HFFc6 (cell line): ENCODE measurements around the gene PRKAG2. TPM values are rescaled to one million over a fixed set of nuclear protein-coding genes. Genes with fewer than 3 reads are reported as not detected.

Experiments used
- DNase-seq: peaks from one replicate; pipeline ENCODE4 v3.0.0-alpha.2; 2018
- H3K27ac Mint-ChIP-seq: 2 replicates; pipeline ENCODE4 v1.8.0; 2020; ENCODE audit warnings: mild to moderate bottlenecking, mixed read lengths
- H3K27me3 Mint-ChIP-seq: 2 replicates; pipeline ENCODE4 v1.8.0; 2021; ENCODE audit warnings: mild to moderate bottlenecking, moderate library complexity, mixed read lengths; ENCODE audit not compliant: insufficient read depth
- H3K36me3 Mint-ChIP-seq: 2 replicates; pipeline ENCODE4 v1.8.0; 2021; ENCODE audit warnings: low read depth, mixed read lengths
- H3K4me1 Mint-ChIP-seq: 2 replicates; pipeline ENCODE4 v1.8.0; 2020; ENCODE audit warnings: low read depth, mixed read lengths
- H3K4me3 Mint-ChIP-seq: 2 replicates; pipeline ENCODE4 v1.8.0; 2020; ENCODE audit warnings: mild to moderate bottlenecking, moderate library complexity, mixed read lengths
- H3K9me3 Mint-ChIP-seq: 2 replicates; pipeline ENCODE4 v1.8.0; 2020; ENCODE audit warnings: mild to moderate bottlenecking, mixed read lengths
- total RNA-seq, 6 experiments: library from RNA; stranded (reverse); fragmentation: NEBNext Ultra II Directional; extraction: Animal tissue kit (Norgen Biotek cat#: 25700); gene quantifications; 2 replicates in 1 of 6; 3 replicates in 5 of 6; pipeline ENCODE4 v1.2.3, GENCODE V29; 2021
- TF ChIP-seq, protein P1 (sequence below): fragments of 200-600 bp; sonication (generic); IDR thresholded peaks from 2 replicates; pipeline ENCODE4 v1.5.0; 2021; ENCODE audit warnings: antibody characterized with exemption, mild to moderate bottlenecking

The PRKAG2 gene
- total RNA-seq, 6 experiments from 2014 or later: 15.1 to 19.2 (median 18.4) TPM

- TF ChIP-seq, protein P1, sequence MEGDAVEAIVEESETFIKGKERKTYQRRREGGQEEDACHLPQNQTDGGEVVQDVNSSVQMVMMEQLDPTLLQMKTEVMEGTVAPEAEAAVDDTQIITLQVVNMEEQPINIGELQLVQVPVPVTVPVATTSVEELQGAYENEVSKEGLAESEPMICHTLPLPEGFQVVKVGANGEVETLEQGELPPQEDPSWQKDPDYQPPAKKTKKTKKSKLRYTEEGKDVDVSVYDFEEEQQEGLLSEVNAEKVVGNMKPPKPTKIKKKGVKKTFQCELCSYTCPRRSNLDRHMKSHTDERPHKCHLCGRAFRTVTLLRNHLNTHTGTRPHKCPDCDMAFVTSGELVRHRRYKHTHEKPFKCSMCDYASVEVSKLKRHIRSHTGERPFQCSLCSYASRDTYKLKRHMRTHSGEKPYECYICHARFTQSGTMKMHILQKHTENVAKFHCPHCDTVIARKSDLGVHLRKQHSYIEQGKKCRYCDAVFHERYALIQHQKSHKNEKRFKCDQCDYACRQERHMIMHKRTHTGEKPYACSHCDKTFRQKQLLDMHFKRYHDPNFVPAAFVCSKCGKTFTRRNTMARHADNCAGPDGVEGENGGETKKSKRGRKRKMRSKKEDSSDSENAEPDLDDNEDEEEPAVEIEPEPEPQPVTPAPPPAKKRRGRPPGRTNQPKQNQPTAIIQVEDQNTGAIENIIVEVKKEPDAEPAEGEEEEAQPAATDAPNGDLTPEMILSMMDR: no peak
- DNase-seq: no peak
- no peaks in the 10 kb centered on the region for H3K9me3 Mint-ChIP-seq
- 0 out of 2 replicates have a peak, but pooled peaks cover 4% of the 10 kb centered on the region for H3K36me3 Mint-ChIP-seq
- H3K4me3 Mint-ChIP-seq: no peak overlapping the region
- H3K4me1 Mint-ChIP-seq: peaks cover 54% of the 10 kb centered on the region
- H3K27ac Mint-ChIP-seq: no peak overlapping the region
- H3K27me3 Mint-ChIP-seq: peaks cover 21% of the 10 kb centered on the region
Measured at GRCh38 chr7:151758622-151759540, 118.0 kb downstream of the PRKAG2 start.

DNA sequence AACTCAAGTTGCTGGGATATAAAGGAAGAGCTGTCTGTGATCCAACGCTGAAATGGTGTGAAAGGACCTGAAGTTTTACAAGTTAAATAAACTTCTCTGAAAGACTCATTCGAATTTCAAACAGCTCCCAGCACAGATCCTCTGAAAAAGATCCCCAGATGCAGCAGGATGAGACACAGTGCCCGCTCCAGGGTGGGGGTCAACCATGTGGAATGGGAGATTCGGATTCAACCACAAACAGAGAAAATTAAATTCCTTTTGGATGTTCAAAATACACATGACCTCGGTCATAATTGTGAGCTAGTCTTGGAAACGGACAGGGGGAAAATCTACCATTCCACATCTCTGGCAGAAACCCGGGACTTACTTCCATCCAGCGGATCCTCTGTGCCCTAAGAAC lies 119.6 kb downstream of the PRKAG2 start:
- peak overlapping the region; percentile 54 for H3K27ac Mint-ChIP-seq
- peak overlapping the region; percentile 28 for H3K4me3 Mint-ChIP-seq
- H3K4me1 Mint-ChIP-seq: peaks cover 68% of the 10 kb centered on the region
- no peaks in the 10 kb centered on the region for H3K9me3 Mint-ChIP-seq
- peak; percentile 19 for DNase-seq
- TF ChIP-seq, protein P1: no peak
- H3K36me3 Mint-ChIP-seq: peaks cover 4% of the 10 kb centered on the region; the same call in 1 of the 2 replicates
- peaks cover 11% of the 10 kb centered on the region for H3K27me3 Mint-ChIP-seq

- Mint-ChIP-seq H3K9me3 (no peaks in the 10 kb centered on the region), H3K4me1 (peaks cover 68% of the 10 kb centered on the region), H3K27ac (peak overlapping the region; percentile 54), H3K36me3 (peaks cover 7% of the 10 kb centered on the region), H3K4me3 (peak overlapping the region; percentile 28), H3K27me3 (peaks cover 8% of the 10 kb centered on the region)
- TF ChIP-seq, protein P1: no peak
- DNase-seq: no peak
Measured at GRCh38 chr7:151756866-151757265, 120.0 kb downstream of the PRKAG2 start.

GRCh38 chr7:151756076-151756731 lies 120.7 kb downstream of the PRKAG2 start:
- peak overlapping the region; percentile 77 for H3K27ac Mint-ChIP-seq
- peak overlapping the region; percentile 56 for H3K4me3 Mint-ChIP-seq
- peaks cover 68% of the 10 kb centered on the region for H3K4me1 Mint-ChIP-seq
- DNase-seq: peak; percentile 55
- peaks cover 4% of the 10 kb centered on the region for H3K27me3 Mint-ChIP-seq
- peaks cover 10% of the 10 kb centered on the region for H3K36me3 Mint-ChIP-seq
- no peaks in the 10 kb centered on the region for H3K9me3 Mint-ChIP-seq
- TF ChIP-seq, protein P1: no peak

DNA sequence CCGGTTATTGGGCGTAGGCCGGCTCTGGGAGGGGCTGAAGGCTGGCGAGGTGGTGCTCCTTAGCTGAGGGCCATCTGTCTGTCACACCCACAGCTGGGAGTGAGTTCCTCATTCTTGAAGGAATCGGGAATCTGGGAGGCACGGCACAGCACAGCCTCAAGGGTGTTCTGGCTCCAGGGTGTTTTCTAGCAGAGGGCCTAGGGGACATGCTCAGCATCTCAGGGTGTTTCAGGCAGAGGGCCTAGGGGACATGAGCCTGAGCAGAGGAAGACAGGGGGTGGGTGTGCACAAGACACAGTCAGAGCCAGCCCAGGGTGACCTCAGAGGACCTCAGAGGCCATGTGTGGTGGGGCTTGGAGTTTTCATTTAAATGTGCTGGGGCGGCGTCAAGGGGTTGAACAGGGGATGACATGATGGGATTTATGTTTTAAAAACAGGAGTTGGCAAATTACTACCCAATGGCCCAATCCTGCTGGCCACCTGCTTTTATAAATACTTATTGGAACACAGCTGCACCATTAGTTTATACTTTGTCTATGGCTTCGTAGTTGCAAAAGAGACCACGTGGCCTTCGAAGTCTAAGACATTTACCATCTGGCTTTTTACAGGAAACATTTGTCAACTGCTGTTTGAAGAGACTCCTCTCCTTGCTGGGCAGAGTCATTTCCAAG lies 121.6 kb downstream of the PRKAG2 start:
- Mint-ChIP-seq H3K27ac (peak overlapping the region; percentile 88), H3K4me1 (peaks cover 68% of the 10 kb centered on the region), H3K36me3 (peaks cover 10% of the 10 kb centered on the region), H3K9me3 (no peaks in the 10 kb centered on the region), H3K4me3 (no peak overlapping the region), H3K27me3 (0 out of 2 replicates have a peak, but pooled peaks cover 2% of the 10 kb centered on the region)
- TF ChIP-seq, protein P1: no peak
- DNase-seq: no peak
